ENCODE results near the gene GABRP.

Gene GABRP

DNA sequence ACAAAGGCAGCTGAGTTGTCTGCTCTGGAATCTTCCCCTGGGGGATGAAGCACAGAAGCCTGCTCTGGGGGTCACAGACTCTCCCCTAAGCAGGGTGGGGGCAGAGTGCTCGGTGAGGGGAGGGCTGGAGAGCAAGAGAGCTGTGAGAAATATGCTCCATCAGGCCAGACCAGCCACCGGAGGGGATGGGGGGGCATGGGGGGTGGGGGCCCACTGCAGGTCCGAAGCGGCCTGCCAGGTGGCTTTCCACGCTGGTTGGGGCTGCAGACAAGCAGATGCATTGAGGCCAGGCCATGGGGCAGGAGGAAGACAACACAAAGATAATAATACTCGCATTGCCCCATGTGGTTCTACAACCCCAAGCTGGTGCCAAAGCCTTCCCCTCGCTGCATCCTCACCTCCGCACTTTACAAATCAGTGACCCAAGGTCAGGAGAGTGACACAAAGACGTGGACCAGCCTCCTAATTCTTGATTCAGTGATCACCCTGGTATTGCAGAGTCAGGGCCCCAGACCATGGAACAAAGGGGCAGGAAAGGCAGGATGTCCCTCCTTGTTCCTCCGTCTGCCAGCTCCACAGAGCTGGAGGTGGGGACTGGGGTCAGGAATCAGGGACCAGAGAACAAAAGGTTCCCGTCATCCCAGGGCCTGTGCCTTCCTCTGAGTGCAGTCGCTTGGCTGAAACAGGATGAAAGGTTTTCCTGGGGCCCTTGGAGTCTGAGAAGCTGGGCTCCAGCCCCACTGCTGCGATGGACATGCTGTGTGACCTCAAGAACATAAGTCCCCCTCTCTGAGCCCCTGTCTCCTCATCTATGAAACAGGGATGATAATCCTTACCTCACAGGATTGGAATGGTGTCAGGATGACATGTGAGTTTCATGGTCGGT lies 37.2 kb upstream of the GABRP start:
- H4K20me1 ChIP-seq (ENCODE audit: insufficient read depth, low read length, poor library complexity, severe bottlenecking), result no peaks in the 10 kb centered on the region
- no peaks in the 10 kb centered on the region for H3K79me2 ChIP-seq (ENCODE audit: insufficient read depth, low read length)
- no peak overlapping the region for H3K9ac ChIP-seq (ENCODE audit: low read depth, low read length, poor library complexity, severe bottlenecking)
- no peak overlapping the region for H3K4me2 ChIP-seq (ENCODE audit: low read depth, low read length, poor library complexity, severe bottlenecking)
- H3K4me3 ChIP-seq (ENCODE audit: low read length, poor library complexity, severe bottlenecking), result no peak overlapping the region
- H3K4me1 ChIP-seq (ENCODE audit: insufficient read depth, low read length, poor library complexity, severe bottlenecking), result no peaks in the 10 kb centered on the region
- H3K36me3 ChIP-seq (ENCODE audit: insufficient read depth, low read length), result no peaks in the 10 kb centered on the region
- no peak for TF ChIP-seq EZH2phosphoT487 (IDR thresholded peaks at IDR 0.05; ENCODE audit: borderline replicate concordance)
- TF ChIP-seq, protein P1, sequence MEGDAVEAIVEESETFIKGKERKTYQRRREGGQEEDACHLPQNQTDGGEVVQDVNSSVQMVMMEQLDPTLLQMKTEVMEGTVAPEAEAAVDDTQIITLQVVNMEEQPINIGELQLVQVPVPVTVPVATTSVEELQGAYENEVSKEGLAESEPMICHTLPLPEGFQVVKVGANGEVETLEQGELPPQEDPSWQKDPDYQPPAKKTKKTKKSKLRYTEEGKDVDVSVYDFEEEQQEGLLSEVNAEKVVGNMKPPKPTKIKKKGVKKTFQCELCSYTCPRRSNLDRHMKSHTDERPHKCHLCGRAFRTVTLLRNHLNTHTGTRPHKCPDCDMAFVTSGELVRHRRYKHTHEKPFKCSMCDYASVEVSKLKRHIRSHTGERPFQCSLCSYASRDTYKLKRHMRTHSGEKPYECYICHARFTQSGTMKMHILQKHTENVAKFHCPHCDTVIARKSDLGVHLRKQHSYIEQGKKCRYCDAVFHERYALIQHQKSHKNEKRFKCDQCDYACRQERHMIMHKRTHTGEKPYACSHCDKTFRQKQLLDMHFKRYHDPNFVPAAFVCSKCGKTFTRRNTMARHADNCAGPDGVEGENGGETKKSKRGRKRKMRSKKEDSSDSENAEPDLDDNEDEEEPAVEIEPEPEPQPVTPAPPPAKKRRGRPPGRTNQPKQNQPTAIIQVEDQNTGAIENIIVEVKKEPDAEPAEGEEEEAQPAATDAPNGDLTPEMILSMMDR (conservative IDR thresholded peaks at IDR 0.05; ENCODE audit: low read length), result no peak
- no peaks in the 10 kb centered on the region for H3F3A ChIP-seq (ENCODE audit: low read depth)
- no peaks in the 10 kb centered on the region for H3K27me3 ChIP-seq (ENCODE audit: insufficient read depth, low read length, poor library complexity, severe bottlenecking)
- H2AFZ ChIP-seq (ENCODE audit: low read length), result no peak overlapping the region
- no peaks in the 10 kb centered on the region for H3K9me3 ChIP-seq (ENCODE audit: insufficient read depth, low read depth, low read length)
- H3K9me2 ChIP-seq (replicated peaks; ENCODE audit: low read depth, low read length), result no peaks in the 10 kb centered on the region

DNA sequence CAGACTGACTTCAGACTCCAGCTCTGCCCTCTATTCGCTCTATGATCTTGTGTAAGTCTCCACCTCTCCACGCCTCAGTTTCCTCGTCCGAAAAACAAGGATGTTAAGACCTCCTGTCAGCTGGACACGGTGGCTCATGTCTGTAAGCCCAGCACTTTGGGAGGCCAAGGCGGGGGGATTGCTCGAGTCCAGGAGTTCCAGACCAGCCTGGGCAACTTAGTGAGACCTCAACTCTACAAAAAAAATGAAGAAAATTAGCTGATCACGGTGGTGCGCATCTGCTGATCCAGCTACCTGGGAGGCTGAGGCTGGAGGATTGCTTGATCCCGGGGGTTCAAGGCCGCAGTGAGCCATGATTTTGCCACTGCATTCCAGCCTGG lies 36.6 kb upstream of the GABRP start:
- H4K20me1 ChIP-seq (ENCODE audit: insufficient read depth, low read length, poor library complexity, severe bottlenecking), result no peaks in the 10 kb centered on the region
- TF ChIP-seq, protein P1 (conservative IDR thresholded peaks at IDR 0.05; ENCODE audit: low read length), result no peak
- no peak for TF ChIP-seq EZH2phosphoT487 (IDR thresholded peaks at IDR 0.05; ENCODE audit: borderline replicate concordance)
- no peaks in the 10 kb centered on the region for H3K9me3 ChIP-seq (ENCODE audit: insufficient read depth, low read depth, low read length)
- H3K9ac ChIP-seq (ENCODE audit: low read depth, low read length, poor library complexity, severe bottlenecking), result no peak overlapping the region
- H2AFZ ChIP-seq (ENCODE audit: low read length), result no peak overlapping the region
- H3K79me2 ChIP-seq (ENCODE audit: insufficient read depth, low read length), result no peaks in the 10 kb centered on the region
- no peaks in the 10 kb centered on the region for H3F3A ChIP-seq (ENCODE audit: low read depth)
- no peaks in the 10 kb centered on the region for H3K4me1 ChIP-seq (ENCODE audit: insufficient read depth, low read length, poor library complexity, severe bottlenecking)
- H3K4me2 ChIP-seq (ENCODE audit: low read depth, low read length, poor library complexity, severe bottlenecking), result no peak overlapping the region
- H3K36me3 ChIP-seq (ENCODE audit: insufficient read depth, low read length), result no peaks in the 10 kb centered on the region
- H3K4me3 ChIP-seq (ENCODE audit: low read length, poor library complexity, severe bottlenecking), result no peak overlapping the region
- H3K27me3 ChIP-seq (ENCODE audit: insufficient read depth, low read length, poor library complexity, severe bottlenecking), result no peaks in the 10 kb centered on the region
- no peaks in the 10 kb centered on the region for H3K9me2 ChIP-seq (replicated peaks; ENCODE audit: low read depth, low read length)

DNA sequence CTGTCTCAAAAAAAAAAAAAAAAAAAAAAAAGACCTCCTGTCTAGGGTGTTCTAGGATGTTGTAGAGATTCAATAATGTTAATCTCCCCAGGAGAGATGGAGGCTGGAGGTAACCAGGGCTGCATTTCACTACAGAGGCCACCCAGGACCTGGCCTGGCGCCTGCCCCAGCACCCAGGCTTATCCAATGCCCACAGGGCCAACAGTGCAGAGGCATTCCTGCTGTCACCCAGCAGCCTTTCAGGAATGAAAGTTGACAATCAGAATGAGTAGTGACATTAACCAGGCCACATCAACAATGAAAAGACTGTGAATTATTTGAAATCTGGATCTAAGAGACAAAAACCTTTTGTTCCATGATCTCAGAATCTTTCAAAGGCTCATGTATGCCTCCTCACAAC lies 36.2 kb upstream of the GABRP start:
- Histone ChIP-seq H4K20me1 (ENCODE audit: insufficient read depth, low read length, poor library complexity, severe bottlenecking) (no peaks in the 10 kb centered on the region), H3K36me3 (ENCODE audit: insufficient read depth, low read length) (no peaks in the 10 kb centered on the region), H3F3A (ENCODE audit: low read depth) (no peaks in the 10 kb centered on the region), H3K4me3 (ENCODE audit: low read length, poor library complexity, severe bottlenecking) (no peak overlapping the region), H3K9me3 (ENCODE audit: insufficient read depth, low read depth, low read length) (no peaks in the 10 kb centered on the region), H3K9me2 (replicated peaks; ENCODE audit: low read depth, low read length) (no peaks in the 10 kb centered on the region), H3K9ac (ENCODE audit: low read depth, low read length, poor library complexity, severe bottlenecking) (no peak overlapping the region), H3K4me2 (ENCODE audit: low read depth, low read length, poor library complexity, severe bottlenecking) (no peak overlapping the region), H2AFZ (ENCODE audit: low read length) (no peak overlapping the region), H3K4me1 (ENCODE audit: insufficient read depth, low read length, poor library complexity, severe bottlenecking) (no peaks in the 10 kb centered on the region), H3K27me3 (ENCODE audit: insufficient read depth, low read length, poor library complexity, severe bottlenecking) (no peaks in the 10 kb centered on the region), H3K79me2 (ENCODE audit: insufficient read depth, low read length) (no peaks in the 10 kb centered on the region)
- no peak for TF ChIP-seq EZH2phosphoT487 (IDR thresholded peaks at IDR 0.05; ENCODE audit: borderline replicate concordance)
- TF ChIP-seq, protein P1 (conservative IDR thresholded peaks at IDR 0.05; ENCODE audit: low read length), result no peak

Measured in Loucy (cell line).